ENCODE results near the gene HLA-DQA2. TPM values are rescaled to one million over a fixed set of nuclear protein-coding genes. Genes with fewer than 3 reads are reported as not detected.

The HLA-DQA2 gene
- total and polyA plus RNA-seq, 2 of the 4 experiments (the other 2 are of a cell fraction), result not detected

- Histone ChIP-seq H3K36me3 (ENCODE audit: control insufficient read depth, insufficient read depth, low read length) (no peaks in the 10 kb centered on the region), H3K27me3 (ENCODE audit: control insufficient read depth, insufficient read depth, low read length) (peaks cover 6% of the 10 kb centered on the region), H2AK5ac (ENCODE audit: low read depth, low read length) (no peak overlapping the region), H2BK20ac (ENCODE audit: low read depth, low read length) (no peak overlapping the region), H3K14ac (replicated peaks; ENCODE audit: low read depth, low read length) (no peak overlapping the region), H3K4me2 (ENCODE audit: low read depth, low read length) (no peak overlapping the region), H4K8ac (ENCODE audit: low read depth in 2 of 2, low read length in 2 of 2) (no peak overlapping the region), H3K9me3 (ENCODE audit: control insufficient read depth, insufficient read depth, low read length) (no peaks in the 10 kb centered on the region), H3K4ac (ENCODE audit: low read depth, low read length) (no peak overlapping the region), H2AK9ac (replicated peaks; ENCODE audit: low read depth, low read length, poor library complexity) (no peak overlapping the region), H4K91ac (ENCODE audit: insufficient read depth, low read depth, low read length) (no peak overlapping the region), H2BK120ac (ENCODE audit: low read depth, low read length) (no peak overlapping the region), H3K27ac (ENCODE audit: insufficient read depth, low read length) (no peak overlapping the region), H4K20me1 (ENCODE audit: insufficient read depth, low read length) (no peaks in the 10 kb centered on the region), H3K23ac (ENCODE audit: low read depth, low read length) (no peak overlapping the region), H3K4me3 (ENCODE audit: insufficient read depth, low read depth, low read length) (no peak overlapping the region), H3K79me1 (ENCODE audit: low read depth in 1 of 2, low read length in 2 of 2) (no peaks in the 10 kb centered on the region), H3K18ac (ENCODE audit: low read depth, low read length) (no peak overlapping the region), H2BK5ac (ENCODE audit: low read depth, low read length, poor library complexity, severe bottlenecking) (no peak overlapping the region), H2BK15ac (ENCODE audit: low read depth, low read length) (no peak overlapping the region), H3K9ac (ENCODE audit: low read depth, low read length) (no peak overlapping the region), H3K4me1 (ENCODE audit: control insufficient read depth, insufficient read depth, low read length) (no peaks in the 10 kb centered on the region), H4K5ac (ENCODE audit: low read depth, low read length) (no peak overlapping the region), H3K9me1 (ENCODE audit: insufficient read depth, low read length) (no peaks in the 10 kb centered on the region), H2AFZ (replicated peaks; ENCODE audit: low read length, poor library complexity) (peak overlapping the region; percentile 14), H3K56ac (ENCODE audit: extremely low read depth, insufficient read depth, low read length) (no peak overlapping the region)
- no peak for ATAC-seq (ENCODE audit: low read depth)
- POLR2A ChIA-PET (ENCODE audit: unreplicated experiment), result no interaction called here
- dilution Hi-C loops (cut with HindIII; ENCODE audit: low sequenced_read_pairs, unreplicated experiment) (no loop called here), intact Hi-C loops (cut with micrococcal nuclease) (no loop called here), in situ Hi-C loops (cut with MboI; ENCODE audit: low sequenced_read_pairs) (loop anchor here (5.0 kb wide), 1 partner anchor 99 kb away; no protein-coding TSS in a partner anchor)
- WGBS, 2 experiments (ENCODE audit: extremely low coverage in 2 of 2, insufficient read length in 1 of 2), result 53% methylated on average over 20 of the region's 40 CpGs; no CpG with 5 or more reads in 1 of the 2 experiments
- no TSS peak for BruUV-seq (replicated peaks)
- TF ChIP-seq RAD21 (IDR thresholded peaks at IDR 0.05; ENCODE audit: low read length), result no peak
- TF ChIP-seq SMC3 (IDR thresholded peaks at IDR 0.05; ENCODE audit: low read depth, low read length), result no peak
- TF ChIP-seq CTCF (conservative IDR thresholded peaks at IDR 0.05; ENCODE audit: low read depth, low read length), result no peak
- TF ChIP-seq MAFK (IDR thresholded peaks at IDR 0.05; ENCODE audit: low read depth, low read length), result no peak
- TF ChIP-seq MAZ (IDR thresholded peaks at IDR 0.05; ENCODE audit: borderline replicate concordance, low read depth, low read length), result no peak
- no peak for TF ChIP-seq CHD1 (IDR thresholded peaks at IDR 0.05; ENCODE audit: low read depth, low read length)
- TF ChIP-seq CEBPB (IDR thresholded peaks at IDR 0.05; ENCODE audit: low read depth, low read length), result no peak
- TF ChIP-seq, protein P1, sequence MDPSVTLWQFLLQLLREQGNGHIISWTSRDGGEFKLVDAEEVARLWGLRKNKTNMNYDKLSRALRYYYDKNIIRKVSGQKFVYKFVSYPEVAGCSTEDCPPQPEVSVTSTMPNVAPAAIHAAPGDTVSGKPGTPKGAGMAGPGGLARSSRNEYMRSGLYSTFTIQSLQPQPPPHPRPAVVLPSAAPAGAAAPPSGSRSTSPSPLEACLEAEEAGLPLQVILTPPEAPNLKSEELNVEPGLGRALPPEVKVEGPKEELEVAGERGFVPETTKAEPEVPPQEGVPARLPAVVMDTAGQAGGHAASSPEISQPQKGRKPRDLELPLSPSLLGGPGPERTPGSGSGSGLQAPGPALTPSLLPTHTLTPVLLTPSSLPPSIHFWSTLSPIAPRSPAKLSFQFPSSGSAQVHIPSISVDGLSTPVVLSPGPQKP (IDR thresholded peaks at IDR 0.05; ENCODE audit: borderline replicate concordance, low read depth, low read length), result no peak
- TF ChIP-seq POLR2A (IDR thresholded peaks at IDR 0.05; ENCODE audit: low read depth, low read length), result no peak
- TF ChIP-seq FOS (IDR thresholded peaks at IDR 0.05; ENCODE audit: low read depth, low read length), result no peak
- TF ChIP-seq RFX5 (IDR thresholded peaks at IDR 0.05; ENCODE audit: low read depth, low read length), result no peak
- TF ChIP-seq USF2 (IDR thresholded peaks at IDR 0.05; ENCODE audit: low read depth, low read length), result no peak
- TF ChIP-seq NFE2L2 (IDR thresholded peaks at IDR 0.05; ENCODE audit: low read depth, low read length), result no peak
- no peak for TF ChIP-seq RCOR1 (IDR thresholded peaks at IDR 0.05; ENCODE audit: insufficient replicate concordance, low read length)
- TF ChIP-seq MXI1 (IDR thresholded peaks at IDR 0.05; ENCODE audit: borderline replicate concordance, low read depth, low read length), result no peak
- no peak for TF ChIP-seq BHLHE40 (IDR thresholded peaks at IDR 0.05; ENCODE audit: low read depth, low read length)
- CTCF ChIA-PET, result no interaction called here
- DNase-seq, result no peak
Measured at GRCh38 chr6:32761548-32761947, 20.4 kb downstream of the HLA-DQA2 start.
